Upper lobe of left lung (tissue), 6 donors: ENCODE data around the gene OPN1SW. TPM values are rescaled to one million over a fixed set of nuclear protein-coding genes. Genes with fewer than 3 reads are reported as not detected.

Source experiments
- ATAC-seq, 2 donors: fragments of 200-7000 bp; cut with Tn5 transposase; one replicate each; pipeline ENCODE4 v1.9.1; 2022; ENCODE audit warnings: mild to moderate bottlenecking in 2 of 2, moderate library complexity in 2 of 2; ENCODE audit not compliant: low FRiP score in 2 of 2
- DNase-seq, 2 donors: peaks; one replicate each; pipeline ENCODE4 v3.0.0-alpha.2; 2019 to 2020
- H3K27ac ChIP-seq, 4 donors: fragments of 200-600 bp; sonication (generic); one replicate each; pipeline ENCODE4 v1.5.1; 2016 to 2019
- H3K27me3 ChIP-seq, 4 donors: fragments of 200-600 bp; sonication (generic); one replicate each; pipeline ENCODE4 v1.5.1; 2017 to 2019
- H3K36me3 ChIP-seq, 4 donors: fragments of 200-600 bp; sonication (generic); one replicate each; pipeline ENCODE4 v1.5.1; 2016 to 2019
- H3K4me1 ChIP-seq, 4 donors: fragments of 200-600 bp; sonication (generic); one replicate each; pipeline ENCODE4 v1.5.1; 2018 to 2019
- H3K4me3 ChIP-seq, 4 donors: fragments of 200-600 bp; sonication (generic); one replicate each; pipeline ENCODE4 v1.5.1; 2017 to 2019; ENCODE audit warnings: mild to moderate bottlenecking in 2 of 4, moderate library complexity in 1 of 4
- H3K9me3 ChIP-seq, 4 donors: fragments of 200-600 bp; sonication (generic); one replicate each; pipeline ENCODE4 v1.5.1; 2018 to 2019
- CTCF ChIP-seq, 6 experiments: fragments of 450-650 bp in 4 of 6; fragments of 200-600 bp in 2 of 6; sonication (generic) in 2 of 6; IDR thresholded peaks; one replicate each; pipeline ENCODE4 v1.5.1; 2016 to 2019; ENCODE audit warnings: antibody characterized with exemption in 6 of 6
- EP300 ChIP-seq, 4 donors: sonication (generic); formaldehyde crosslinking; IDR thresholded peaks; one replicate each; pipeline ENCODE4 v1.5.1; 2017; ENCODE audit warnings: antibody characterized with exemption in 4 of 4, control low read depth in 2 of 4
- POLR2A ChIP-seq, 4 donors: fragments of 450-650 bp; IDR thresholded peaks; one replicate each; pipeline ENCODE4 v1.5.1; 2016 to 2017; ENCODE audit warnings: antibody characterized with exemption in 4 of 4, mild to moderate bottlenecking in 2 of 4
- POLR2AphosphoS5 ChIP-seq, 2 donors: sonication (generic); formaldehyde crosslinking; IDR thresholded peaks; one replicate each; pipeline ENCODE4 v1.5.1; 2017; ENCODE audit warnings: antibody characterized with exemption in 2 of 2
- WGBS, 2 donors: methylation state at CpG; one replicate each; pipeline ENCODE4 v1.1.5; 2017 to 2018; 5-methylcytosine and 5-hydroxymethylcytosine counted together
- total RNA-seq, 6 donors: library from RNA; depleted of rRNA in 4 of 6; stranded (reverse); fragments of >200 nt in 4 of 6; gene quantifications; one replicate each; pipeline versions ENCODE4 v1.1.0 to v1.2.1, GENCODE V29; 2016 to 2021
- donor health status: DM: no; HTN: no; CAD: no; lungs with moderate emphysema.
- donor health status: DM: no; HTN: yes; CAD: no; lungs with severe emphysema.

OPN1SW gene
- total RNA-seq, 6 donors from 2014 or later, result not detected

- TF ChIP-seq POLR2AphosphoS5 (IDR thresholded peaks at IDR 0.05) (no peak), CTCF (IDR thresholded peaks at IDR 0.05) (no peak), POLR2A (IDR thresholded peaks at IDR 0.05) (no peak), EP300 (IDR thresholded peaks at IDR 0.05) (no peak)
- H3K36me3 ChIP-seq, result no peaks in the 10 kb centered on the region
- ATAC-seq (no peak), DNase-seq (peak in 1 of 2 donors; percentile 48)
- H3K27me3 ChIP-seq, result peaks cover 0 to 12% (median 3%) of the 10 kb centered on the region in 4 donors
- peaks cover 15 to 22% (median 19%) of the 10 kb centered on the region in 4 donors for H3K4me1 ChIP-seq
- no peak overlapping the region for H3K4me3 ChIP-seq
- 92 to 94% methylated on average over 6 to 8 of the region's 8 CpGs for WGBS, 2 donors
- no peak overlapping the region for H3K27ac ChIP-seq
- no peaks in the 10 kb centered on the region for H3K9me3 ChIP-seq
These were observed 18.8 kb upstream of the OPN1SW start for GRCh38 chr7:128794436-128794835.

- peaks cover 0 to 12% (median 3%) of the 10 kb centered on the region in 4 donors for H3K27me3 ChIP-seq
- no peaks in the 10 kb centered on the region for H3K9me3 ChIP-seq
- no peaks in the 10 kb centered on the region for H3K36me3 ChIP-seq
- H3K27ac ChIP-seq, result no peak overlapping the region
- WGBS, 2 donors, result 54 to 75% methylated on average over 2 to 3 of the region's 3 CpGs
- H3K4me1 ChIP-seq, result peaks cover 15 to 22% (median 19%) of the 10 kb centered on the region in 4 donors
- no peak for ATAC-seq
- no peak overlapping the region for H3K4me3 ChIP-seq
- TF ChIP-seq CTCF (IDR thresholded peaks at IDR 0.05) (no peak), POLR2A (IDR thresholded peaks at IDR 0.05) (no peak), EP300 (IDR thresholded peaks at IDR 0.05) (no peak), POLR2AphosphoS5 (IDR thresholded peaks at IDR 0.05) (no peak)
- DNase-seq, result no peak
These were observed 18.4 kb upstream of the OPN1SW start for GRCh38 chr7:128794020-128794419.

- no peak overlapping the region for H3K27ac ChIP-seq
- H3K36me3 ChIP-seq, result no peaks in the 10 kb centered on the region
- peaks cover 0 to 12% (median 3%) of the 10 kb centered on the region in 4 donors for H3K27me3 ChIP-seq
- no peak for ATAC-seq
- peaks cover 15 to 22% (median 19%) of the 10 kb centered on the region in 4 donors for H3K4me1 ChIP-seq
- H3K9me3 ChIP-seq, result no peaks in the 10 kb centered on the region
- DNase-seq, result no peak
- TF ChIP-seq POLR2A (IDR thresholded peaks at IDR 0.05), result no peak
- no peak for TF ChIP-seq CTCF (IDR thresholded peaks at IDR 0.05)
- no peak for TF ChIP-seq POLR2AphosphoS5 (IDR thresholded peaks at IDR 0.05)
- H3K4me3 ChIP-seq, result no peak overlapping the region
- WGBS, 2 donors, result 86 to 95% methylated on average over 5 of the region's 5 CpGs
These were observed 17.6 kb upstream of the OPN1SW start for GRCh38 chr7:128793181-128793547.

- no peaks in the 10 kb centered on the region for H3K36me3 ChIP-seq
- 42 to 54% methylated on average over 10 of the region's 10 CpGs for WGBS, 2 donors
- no peak overlapping the region for H3K27ac ChIP-seq
- TF ChIP-seq POLR2AphosphoS5 (IDR thresholded peaks at IDR 0.05) (no peak), POLR2A (IDR thresholded peaks at IDR 0.05) (no peak), CTCF (IDR thresholded peaks at IDR 0.05) (no peak), EP300 (IDR thresholded peaks at IDR 0.05) (no peak)
- DNase-seq, result no peak
- ATAC-seq, result no peak
- peaks cover 15 to 22% (median 19%) of the 10 kb centered on the region in 4 donors for H3K4me1 ChIP-seq
- H3K4me3 ChIP-seq, result no peak overlapping the region
- peaks cover 0 to 12% (median 3%) of the 10 kb centered on the region in 4 donors for H3K27me3 ChIP-seq
- no peaks in the 10 kb centered on the region for H3K9me3 ChIP-seq
These were observed 17.0 kb upstream of the OPN1SW start for GRCh38 chr7:128792471-128793180.

GRCh38 chr7:128791972-128792327 is 16.4 kb upstream of the OPN1SW start:
- Histone ChIP-seq H3K36me3 (no peaks in the 10 kb centered on the region), H3K4me1 (peaks cover 15 to 22% (median 19%) of the 10 kb centered on the region in 4 donors), H3K27me3 (peaks cover 0 to 12% (median 3%) of the 10 kb centered on the region in 4 donors), H3K9me3 (no peaks in the 10 kb centered on the region), H3K4me3 (peak overlapping the region in 3 of 4 donors; percentile 68 to 98 (median 76)), H3K27ac (no peak overlapping the region)
- no peak for ATAC-seq
- WGBS, 2 donors, result 9 to 30% methylated on average over 5 to 9 of the region's 9 CpGs
- DNase-seq, result no peak
- TF ChIP-seq CTCF (IDR thresholded peaks at IDR 0.05) (no peak), POLR2AphosphoS5 (IDR thresholded peaks at IDR 0.05) (no peak), EP300 (IDR thresholded peaks at IDR 0.05) (no peak), POLR2A (IDR thresholded peaks at IDR 0.05) (no peak)
